Choroid plexus epithelial cell (primary cell): ENCODE data around the gene UTP14C.

ENCODE experiments used
- DNase-seq: peaks from one replicate; pipeline ENCODE4 v3.0.0-alpha.2; 2010; ENCODE audit warnings: low read depth
- H3K4me3 ChIP-seq: 2 replicates; pipeline ENCODE4 v1.5.1; 2011; ENCODE audit warnings: low read depth, mild to moderate bottlenecking, control low read depth, low read length, moderate library complexity
- TF ChIP-seq, protein P1 (sequence below): conservative IDR thresholded peaks from 2 replicates; pipeline ENCODE4 v1.5.1; 2011; ENCODE audit warnings: low read depth, mild to moderate bottlenecking, control low read depth, inconsistent platforms, low read length, moderate library complexity

The UTP14C gene

DNA sequence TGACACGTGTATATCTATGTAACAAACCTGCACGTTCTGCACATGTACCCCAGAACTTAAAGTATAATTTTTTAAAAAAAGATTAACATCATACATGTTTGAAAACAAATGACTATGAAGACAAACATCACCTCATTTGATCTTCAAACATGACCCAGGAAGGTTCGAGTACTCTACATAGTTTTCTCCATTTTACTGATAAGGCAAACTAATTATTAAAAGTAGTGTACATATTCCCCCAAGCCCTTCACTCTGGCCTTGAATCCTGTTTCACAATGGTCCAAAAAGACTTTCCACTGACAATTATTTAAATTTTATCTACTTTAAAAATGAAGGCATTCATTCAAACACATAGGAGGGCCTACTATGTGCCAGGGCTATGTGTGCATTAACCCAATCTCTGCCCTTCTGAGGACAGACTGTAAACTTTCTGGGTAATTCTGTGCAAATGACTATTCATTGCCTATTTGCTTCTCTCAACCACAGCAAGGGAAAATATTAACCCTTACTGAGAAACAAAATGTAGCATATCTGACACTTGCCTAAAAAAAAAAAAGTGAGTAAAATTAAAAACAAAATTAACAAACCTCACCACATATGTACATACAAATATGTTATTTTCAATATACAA is 35.4 kb upstream of the UTP14C start:
- no peak overlapping the region for H3K4me3 ChIP-seq
- DNase-seq: no peak
- TF ChIP-seq, protein P1, sequence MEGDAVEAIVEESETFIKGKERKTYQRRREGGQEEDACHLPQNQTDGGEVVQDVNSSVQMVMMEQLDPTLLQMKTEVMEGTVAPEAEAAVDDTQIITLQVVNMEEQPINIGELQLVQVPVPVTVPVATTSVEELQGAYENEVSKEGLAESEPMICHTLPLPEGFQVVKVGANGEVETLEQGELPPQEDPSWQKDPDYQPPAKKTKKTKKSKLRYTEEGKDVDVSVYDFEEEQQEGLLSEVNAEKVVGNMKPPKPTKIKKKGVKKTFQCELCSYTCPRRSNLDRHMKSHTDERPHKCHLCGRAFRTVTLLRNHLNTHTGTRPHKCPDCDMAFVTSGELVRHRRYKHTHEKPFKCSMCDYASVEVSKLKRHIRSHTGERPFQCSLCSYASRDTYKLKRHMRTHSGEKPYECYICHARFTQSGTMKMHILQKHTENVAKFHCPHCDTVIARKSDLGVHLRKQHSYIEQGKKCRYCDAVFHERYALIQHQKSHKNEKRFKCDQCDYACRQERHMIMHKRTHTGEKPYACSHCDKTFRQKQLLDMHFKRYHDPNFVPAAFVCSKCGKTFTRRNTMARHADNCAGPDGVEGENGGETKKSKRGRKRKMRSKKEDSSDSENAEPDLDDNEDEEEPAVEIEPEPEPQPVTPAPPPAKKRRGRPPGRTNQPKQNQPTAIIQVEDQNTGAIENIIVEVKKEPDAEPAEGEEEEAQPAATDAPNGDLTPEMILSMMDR: no peak

DNA sequence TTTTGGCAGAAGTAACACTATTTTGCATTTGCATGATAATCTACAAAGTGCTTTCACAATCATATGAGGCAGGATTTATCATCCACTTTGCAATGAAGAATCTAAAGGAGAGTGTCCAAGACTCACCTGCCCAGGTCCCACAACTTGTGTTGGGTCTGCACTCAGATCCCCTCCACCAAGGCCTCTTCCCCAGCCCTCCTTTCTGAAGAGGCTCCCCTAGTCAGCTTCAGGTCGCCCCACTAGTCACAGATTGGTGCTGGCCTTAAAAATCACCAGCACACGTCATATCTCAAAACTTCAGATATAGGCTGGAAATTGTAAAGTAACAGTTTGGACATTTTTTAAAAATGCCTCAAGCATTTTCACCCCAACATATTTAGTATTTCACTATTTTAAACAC is 30.8 kb upstream of the UTP14C start:
- TF ChIP-seq, protein P1: no peak
- H3K4me3 ChIP-seq: no peak overlapping the region
- no peak for DNase-seq

DNA sequence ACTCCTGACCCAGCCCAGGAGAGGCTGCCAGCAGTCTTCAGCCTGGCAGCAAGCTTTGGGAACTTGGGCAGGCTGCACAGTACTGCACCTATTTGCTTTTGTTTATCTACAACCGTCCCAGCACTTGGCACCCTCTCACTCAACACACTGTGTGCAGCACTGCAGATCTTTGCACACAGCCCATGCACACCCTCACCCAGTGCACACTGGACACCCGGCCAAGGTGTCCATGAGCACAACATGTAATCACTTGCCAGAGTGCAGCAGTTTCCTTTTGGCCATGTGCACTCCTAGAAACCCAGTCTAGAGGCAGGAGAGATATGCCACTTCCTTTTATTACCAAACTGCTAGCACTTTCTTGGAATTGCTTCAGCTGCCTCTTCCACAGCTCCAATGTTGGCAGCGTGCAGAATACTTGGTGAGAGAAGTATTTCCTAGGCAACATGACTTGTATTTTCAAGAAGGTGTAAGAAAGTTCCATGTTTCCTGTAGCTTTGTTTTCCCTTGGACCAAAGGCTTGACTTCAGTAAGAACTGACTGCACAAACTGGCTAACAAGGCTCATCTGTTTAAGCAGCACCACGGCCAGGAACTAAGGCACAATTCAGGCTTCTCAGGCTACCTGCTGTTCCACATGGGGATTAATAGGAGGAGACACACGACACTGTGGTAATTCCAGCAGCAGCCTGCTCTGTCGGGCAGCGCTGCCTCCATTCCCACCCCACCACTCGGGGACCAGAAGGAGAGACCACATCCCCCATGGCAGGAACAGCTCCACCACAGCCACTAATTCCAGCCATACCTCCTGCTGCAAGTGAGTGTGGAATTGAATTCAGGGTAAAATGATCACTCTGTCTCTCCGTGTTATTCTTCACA is 28.6 kb upstream of the UTP14C start:
- no peak for DNase-seq
- TF ChIP-seq, protein P1: no peak
- H3K4me3 ChIP-seq: no peak overlapping the region

DNA sequence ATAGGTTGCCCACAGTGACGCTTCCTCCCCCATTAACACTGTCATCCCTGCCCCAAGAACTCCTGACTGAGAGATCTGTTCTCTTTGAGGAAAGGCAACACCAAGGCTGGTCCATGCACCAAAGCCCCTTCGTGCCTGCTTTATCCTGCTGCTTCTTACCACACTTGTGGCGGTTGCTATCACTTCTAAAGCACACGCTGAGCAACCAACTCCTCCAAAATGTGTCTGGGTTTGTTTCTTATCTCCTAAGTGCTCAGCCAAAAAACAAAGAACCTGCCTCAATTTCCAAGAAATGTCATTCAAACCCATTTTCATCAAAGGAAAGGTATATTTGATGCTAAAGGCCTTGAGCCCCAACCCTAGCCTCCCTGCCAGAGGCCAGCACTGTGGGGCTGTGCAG is 27.9 kb upstream of the UTP14C start:
- TF ChIP-seq, protein P1: no peak
- no peak overlapping the region for H3K4me3 ChIP-seq
- DNase-seq: no peak

DNA sequence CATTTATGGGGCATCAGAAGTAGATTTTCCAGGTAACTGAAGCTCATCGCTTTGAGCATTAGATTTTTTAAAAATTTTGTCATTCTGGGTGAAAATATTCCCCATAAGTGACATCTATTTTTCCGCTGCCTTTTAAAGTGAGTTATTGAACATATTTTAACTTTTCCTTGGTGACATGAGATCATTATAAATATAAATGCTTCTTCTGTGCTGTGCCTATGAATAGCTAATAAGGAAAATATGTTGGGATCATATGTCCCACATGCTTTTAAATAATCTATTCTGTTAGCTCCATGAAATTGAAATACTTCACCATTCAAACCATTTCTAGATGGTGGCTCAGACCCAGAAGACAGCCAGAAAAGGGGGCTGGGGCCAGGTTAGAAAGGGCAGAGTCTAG is 27.3 kb upstream of the UTP14C start:
- no peak overlapping the region for H3K4me3 ChIP-seq
- TF ChIP-seq, protein P1: no peak
- DNase-seq: no peak

DNA sequence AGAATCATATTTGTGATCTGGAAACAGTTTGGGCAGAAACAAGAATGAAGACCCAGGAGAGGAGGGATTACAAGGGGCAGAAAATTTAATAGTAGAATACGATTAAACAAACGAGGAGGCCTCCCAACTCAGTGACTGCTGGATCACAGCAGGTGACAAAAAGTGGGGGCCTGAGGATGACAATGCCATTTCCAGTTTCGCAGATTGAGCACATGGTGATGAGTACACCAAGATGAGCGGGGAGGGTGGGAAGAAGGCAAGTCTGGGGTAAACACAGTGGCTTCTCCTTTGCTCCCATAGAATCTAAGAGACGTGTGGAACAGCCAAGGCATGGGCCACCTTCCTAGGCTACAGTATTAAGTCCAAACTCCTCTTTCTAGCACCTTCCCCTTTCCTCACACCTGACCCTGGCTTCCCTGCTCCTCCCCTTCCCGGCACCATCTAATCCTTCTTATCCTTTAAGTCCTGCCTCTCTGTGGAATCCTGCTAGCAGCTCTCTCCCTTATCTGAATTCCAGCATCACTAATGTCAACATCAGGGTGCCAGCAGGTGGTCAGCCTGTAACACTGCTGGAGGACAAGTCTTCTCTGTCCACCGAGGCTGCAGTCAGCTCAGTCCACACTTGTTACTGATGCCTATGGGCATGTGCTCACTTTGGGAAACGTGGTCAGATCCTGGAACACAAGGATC is 26.7 kb upstream of the UTP14C start:
- H3K4me3 ChIP-seq: no peak overlapping the region
- peak; percentile 28 for DNase-seq
- TF ChIP-seq, protein P1: no peak
